ENCODE measurements around the gene SHB. TPM values are rescaled to one million over a fixed set of nuclear protein-coding genes. Genes with fewer than 3 reads are reported as not detected.

Gene SHB
- polyA plus RNA-seq, 1 donor (not counting 4 experiments of a cell fraction or from before 2014, with no cell fraction given) = 10.9 TPM

GRCh38 chr9:38081356-38082108 is 12.5 kb upstream of the SHB start:
- TF ChIP-seq CTCF (optimal IDR thresholded peaks at IDR 0.05 in 1 of 3, IDR thresholded peaks at IDR 0.05 in 1 of 3, conservative IDR thresholded peaks at IDR 0.05 in 1 of 3; ENCODE audit: extremely low read depth in 1 of 3, insufficient read depth in 2 of 3, low read length in 3 of 3) (no peak), EZH2 (IDR thresholded peaks at IDR 0.05; ENCODE audit: low read length) (no peak)
- no peak overlapping the region for H3K27ac ChIP-seq (ENCODE audit: control insufficient read depth, insufficient read depth, low read length)
- FAIRE-seq (no peak), DNase-seq (ENCODE audit: low read depth, low spot score) (no peak)
- H3K36me3 ChIP-seq (ENCODE audit: control insufficient read depth in 2 of 2, extremely low read depth in 1 of 2, insufficient read depth in 2 of 2, low read length in 2 of 2) = no peaks in the 10 kb centered on the region
- no peak overlapping the region for H3K9ac ChIP-seq (ENCODE audit: control insufficient read depth, extremely low read depth, insufficient read depth, low read length)
- H3K4me3 ChIP-seq (ENCODE audit: control insufficient read depth in 2 of 3, extremely low read depth in 1 of 3, insufficient read depth in 2 of 3, low read depth in 1 of 3, low read length in 3 of 3) = no peak overlapping the region
- H2AFZ ChIP-seq (ENCODE audit: control insufficient read depth, low read length) = no peak overlapping the region
- no peaks in the 10 kb centered on the region for H3K27me3 ChIP-seq (ENCODE audit: control insufficient read depth, extremely low read depth, insufficient read depth, low read length)
- no peaks in the 10 kb centered on the region for H3K9me1 ChIP-seq (ENCODE audit: control insufficient read depth, extremely low read depth, insufficient read depth, low read length)
- H3K4me2 ChIP-seq (ENCODE audit: control insufficient read depth, extremely low read depth, insufficient read depth, low read depth, low read length) = no peak overlapping the region
- H3K79me2 ChIP-seq (ENCODE audit: control insufficient read depth, insufficient read depth, low read length) = no peaks in the 10 kb centered on the region
- H4K20me1 ChIP-seq (ENCODE audit: control insufficient read depth, extremely low read depth, insufficient read depth, low read length) = no peaks in the 10 kb centered on the region
- dilution Hi-C loops (cut with MboI; ENCODE audit: extremely low pct_ligation_motif_present, low sequenced_read_pairs) = no loop called here
- no peaks in the 10 kb centered on the region for H3K9me3 ChIP-seq (ENCODE audit: control insufficient read depth, low read depth, low read length)
- H3K4me1 ChIP-seq (ENCODE audit: control insufficient read depth, extremely low read depth, insufficient read depth, low read length) = peaks cover 7% of the 10 kb centered on the region

GRCh38 chr9:38079461-38080031 is 10.5 kb upstream of the SHB start:
- dilution Hi-C loops (cut with MboI; ENCODE audit: extremely low pct_ligation_motif_present, low sequenced_read_pairs) = no loop called here
- H3K27ac ChIP-seq (ENCODE audit: control insufficient read depth, insufficient read depth, low read length) = no peak overlapping the region
- H3K9me1 ChIP-seq (ENCODE audit: control insufficient read depth, extremely low read depth, insufficient read depth, low read length) = no peaks in the 10 kb centered on the region
- H2AFZ ChIP-seq (ENCODE audit: control insufficient read depth, low read length) = no peak overlapping the region
- H3K27me3 ChIP-seq (ENCODE audit: control insufficient read depth, extremely low read depth, insufficient read depth, low read length) = no peaks in the 10 kb centered on the region
- peaks cover 7% of the 10 kb centered on the region for H3K4me1 ChIP-seq (ENCODE audit: control insufficient read depth, extremely low read depth, insufficient read depth, low read length)
- no peaks in the 10 kb centered on the region for H3K36me3 ChIP-seq (ENCODE audit: control insufficient read depth in 2 of 2, extremely low read depth in 1 of 2, insufficient read depth in 2 of 2, low read length in 2 of 2)
- H3K4me2 ChIP-seq (ENCODE audit: control insufficient read depth, extremely low read depth, insufficient read depth, low read depth, low read length) = no peak overlapping the region
- FAIRE-seq (no peak), DNase-seq (ENCODE audit: low read depth, low spot score) (no peak)
- no peak overlapping the region for H3K4me3 ChIP-seq (ENCODE audit: control insufficient read depth in 2 of 3, extremely low read depth in 1 of 3, insufficient read depth in 2 of 3, low read depth in 1 of 3, low read length in 3 of 3)
- no peak overlapping the region for H3K9ac ChIP-seq (ENCODE audit: control insufficient read depth, extremely low read depth, insufficient read depth, low read length)
- H4K20me1 ChIP-seq (ENCODE audit: control insufficient read depth, extremely low read depth, insufficient read depth, low read length) = no peaks in the 10 kb centered on the region
- H3K79me2 ChIP-seq (ENCODE audit: control insufficient read depth, insufficient read depth, low read length) = no peaks in the 10 kb centered on the region
- TF ChIP-seq EZH2 (IDR thresholded peaks at IDR 0.05; ENCODE audit: low read length) (no peak), CTCF (optimal IDR thresholded peaks at IDR 0.05 in 1 of 3, IDR thresholded peaks at IDR 0.05 in 1 of 3, conservative IDR thresholded peaks at IDR 0.05 in 1 of 3; ENCODE audit: extremely low read depth in 1 of 3, insufficient read depth in 2 of 3, low read length in 3 of 3) (no peak)
- H3K9me3 ChIP-seq (ENCODE audit: control insufficient read depth, low read depth, low read length) = no peaks in the 10 kb centered on the region
